Activated CD4-positive, alpha-beta T cell treated with anti-CD3 and anti-CD28 coated beads for 36 hours (primary cell): ENCODE results near the gene ADCY2. TPM values are rescaled to one million over a fixed set of nuclear protein-coding genes. Genes with fewer than 3 reads are reported as not detected.

Experiments used
- ATAC-seq: fragments of 200-7000 bp; cut with Tn5 transposase; one replicate; pipeline ENCODE4 v1.10.0; 2021; ENCODE audit warnings: mild to moderate bottlenecking, moderate library complexity
- CTCF ChIA-PET: fragments of 350-600 bp; sonication (Branson Sonifier 250); formaldehyde crosslinking; loops from one replicate; lab custom pipeline; 2021; ENCODE audit warnings: antibody characterized with exemption; lab: Charles Lee
- POLR2A ChIA-PET: fragments of 350-600 bp; sonication (Branson Sonifier 250); formaldehyde crosslinking; loops from one replicate; lab custom pipeline; 2021; ENCODE audit warnings: antibody characterized with exemption, inconsistent platforms; lab: Charles Lee
- DNase-seq: peaks from one replicate; pipeline ENCODE4 v3.0.0-alpha.2; 2020
- H3K27ac Mint-ChIP-seq: one replicate; pipeline ENCODE4 v1.8.0; 2021; ENCODE audit warnings: mixed read lengths
- H3K27me3 Mint-ChIP-seq: one replicate; pipeline ENCODE4 v1.8.0; 2021; ENCODE audit warnings: mixed read lengths
- H3K36me3 Mint-ChIP-seq: one replicate; pipeline ENCODE4 v1.8.0; 2021; ENCODE audit warnings: low read depth, mixed read lengths
- H3K4me1 Mint-ChIP-seq: one replicate; pipeline ENCODE4 v1.8.0; 2021; ENCODE audit warnings: mixed read lengths
- H3K4me3 Mint-ChIP-seq: one replicate; pipeline ENCODE4 v1.8.0; 2021; ENCODE audit warnings: mild to moderate bottlenecking, moderate library complexity, mixed read lengths
- H3K9me3 Mint-ChIP-seq: one replicate; pipeline ENCODE4 v1.8.0; 2021; ENCODE audit warnings: low read depth, mixed read lengths
- intact Hi-C, 2 experiments: fragments of 100-400 bp; cut with DNase I in 1 of 2; cut with micrococcal nuclease in 1 of 2; formaldehyde crosslinking; loops; one replicate each; pipeline versions ENCODE4 v1.14.2 to v1.15.1; 2022 to 2024; cut with DNase I, micrococcal nuclease
- total RNA-seq, 2 experiments: library from RNA; stranded (reverse); gene quantifications; one replicate each; pipeline ENCODE4 v1.2.3, GENCODE V29; 2021

Gene ADCY2
- total RNA-seq, 2 experiments from 2014 or later, result not detected

DNA sequence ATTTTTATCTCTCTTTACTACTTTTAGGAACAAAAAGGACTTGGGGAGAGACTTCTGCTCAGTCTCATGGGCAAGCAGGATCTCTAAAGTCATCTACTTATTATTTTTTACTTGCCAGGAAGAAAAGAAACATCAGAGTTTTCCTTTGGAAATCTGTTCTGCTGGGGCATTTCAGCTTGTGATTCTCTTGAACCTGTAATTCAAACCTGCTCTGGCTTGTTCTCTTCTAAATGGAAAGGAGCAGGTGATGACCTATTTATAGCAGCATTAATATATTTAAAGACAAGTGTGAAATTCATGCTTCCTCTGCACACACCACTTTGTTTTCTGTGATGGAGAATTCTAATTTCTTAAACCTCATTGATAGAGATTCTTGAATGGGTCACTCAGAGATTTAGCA, 2.0 kb downstream of the ADCY2 start:
- no peak overlapping the region for H3K4me3 Mint-ChIP-seq
- CTCF ChIA-PET, result interaction anchor here (0.6 kb wide), 1 partner anchor 955 kb away, joined by 3 read pairs; no protein-coding TSS in a partner anchor

DNA sequence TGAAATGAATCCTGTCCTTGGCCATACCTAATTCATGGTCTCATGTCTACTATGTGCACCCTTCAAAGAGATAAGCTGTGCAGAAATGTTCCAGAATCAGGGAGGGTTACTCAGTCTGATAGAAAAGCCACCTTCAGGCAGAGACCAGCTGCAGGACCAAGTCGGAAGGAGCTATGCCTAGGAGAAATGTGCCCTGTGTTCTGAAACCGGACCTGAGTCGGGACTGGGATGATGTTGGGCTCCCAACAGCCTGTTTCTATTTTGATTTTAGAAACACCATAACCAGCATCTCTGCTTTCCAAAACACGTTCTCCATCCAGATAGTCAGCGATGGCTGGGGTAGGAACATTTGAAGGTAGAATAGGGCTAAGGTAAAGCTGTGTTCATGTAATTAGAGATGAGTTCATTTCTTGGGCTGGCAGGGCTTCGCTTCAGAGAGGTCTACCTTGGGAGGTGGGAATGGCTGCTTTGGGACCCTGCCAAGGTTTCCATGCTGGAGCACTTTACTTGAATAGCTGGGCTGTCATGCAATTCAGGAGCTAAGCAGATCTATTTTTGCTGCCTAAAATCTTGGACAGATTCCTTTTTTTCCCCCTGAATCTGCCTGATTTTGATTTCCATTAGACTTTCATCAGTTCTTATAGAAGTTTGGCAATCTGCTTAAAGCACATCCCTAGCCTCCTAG, 2.8 kb downstream of the ADCY2 start:
- peaks cover 29% of the 10 kb centered on the region for H3K27me3 Mint-ChIP-seq
- ATAC-seq (no peak), DNase-seq (no peak)
- H3K4me1 Mint-ChIP-seq, result peaks cover 4% of the 10 kb centered on the region
- intact Hi-C loops, result no loop called here
- H3K9me3 Mint-ChIP-seq, result no peaks in the 10 kb centered on the region
- H3K4me3 Mint-ChIP-seq, result no peak overlapping the region
- CTCF ChIA-PET, result no interaction called here
- no peaks in the 10 kb centered on the region for H3K36me3 Mint-ChIP-seq
- POLR2A ChIA-PET, result no interaction called here
- H3K27ac Mint-ChIP-seq, result no peak overlapping the region

More for the DNA sequence above, 2.0 kb downstream of the ADCY2 start:
- Mint-ChIP-seq H3K9me3 (no peaks in the 10 kb centered on the region), H3K4me1 (peaks cover 4% of the 10 kb centered on the region), H3K27ac (no peak overlapping the region), H3K27me3 (peaks cover 35% of the 10 kb centered on the region), H3K36me3 (no peaks in the 10 kb centered on the region)
- DNase-seq, result no peak
- intact Hi-C loops, result no loop called here
- POLR2A ChIA-PET, result no interaction called here
- ATAC-seq, result no peak

DNA sequence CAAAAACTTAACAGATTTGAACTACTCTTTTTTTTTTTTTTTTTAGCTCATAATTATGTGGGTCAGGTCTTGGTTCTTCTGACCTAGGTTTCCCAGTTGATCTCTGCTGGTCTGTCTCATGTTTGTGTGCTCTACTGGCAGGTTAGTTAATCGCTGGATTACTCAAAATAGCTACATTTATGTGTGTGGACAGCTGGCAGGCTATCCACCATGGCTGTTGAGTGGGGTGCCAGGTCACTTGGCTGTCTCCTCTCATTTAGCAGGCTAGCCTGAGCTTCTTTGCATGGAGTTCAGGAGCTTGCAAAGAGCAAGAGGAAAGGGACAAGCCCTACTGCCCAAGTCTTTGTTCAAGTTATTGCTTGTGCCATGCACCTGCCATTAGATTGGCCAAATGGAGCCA, 9.3 kb downstream of the ADCY2 start:
- Mint-ChIP-seq H3K4me1 (no peaks in the 10 kb centered on the region), H3K9me3 (peaks cover 3% of the 10 kb centered on the region), H3K27me3 (peaks cover 4% of the 10 kb centered on the region), H3K27ac (no peak overlapping the region), H3K36me3 (no peaks in the 10 kb centered on the region), H3K4me3 (no peak overlapping the region)
- intact Hi-C loops, result no loop called here
- ATAC-seq, result no peak
- CTCF ChIA-PET, result interaction anchor here (0.6 kb wide), 2 partner anchors 14 to 93 kb away, joined by 3 read pairs; no protein-coding TSS in a partner anchor
- POLR2A ChIA-PET, result no interaction called here
- no peak for DNase-seq

DNA sequence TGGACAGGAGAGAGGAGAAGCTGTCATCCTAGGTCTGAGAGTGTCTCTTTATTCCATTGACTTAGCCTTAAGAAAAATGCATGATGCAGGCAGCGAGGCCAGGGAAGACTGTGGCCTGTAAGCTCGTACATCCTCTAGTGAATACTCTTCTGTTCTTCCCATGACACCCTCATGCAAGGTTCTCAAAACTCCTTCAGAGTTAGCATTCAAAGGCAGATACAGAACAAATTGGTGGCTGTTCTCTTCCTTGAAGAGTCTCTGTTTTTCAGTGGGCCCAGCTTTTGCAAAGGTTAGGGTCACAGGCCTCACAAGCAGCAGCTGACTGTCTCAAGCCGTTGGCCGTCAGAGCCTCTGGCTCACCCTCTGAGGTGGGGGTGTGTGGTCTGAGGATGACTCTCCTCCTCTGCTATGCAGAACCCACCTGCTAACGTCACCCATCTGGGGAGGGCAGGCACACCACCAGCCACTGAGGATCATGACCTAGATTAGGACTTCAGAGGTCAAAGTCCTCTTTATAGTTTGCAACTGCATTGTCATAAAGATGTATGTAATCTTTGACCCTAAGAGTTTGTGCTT, 15.1 kb downstream of the ADCY2 start:
- intact Hi-C loops, result no loop called here
- Mint-ChIP-seq H3K9me3 (peaks cover 3% of the 10 kb centered on the region), H3K27ac (no peak overlapping the region), H3K4me3 (no peak overlapping the region), H3K4me1 (no peaks in the 10 kb centered on the region), H3K27me3 (peaks cover 2% of the 10 kb centered on the region), H3K36me3 (no peaks in the 10 kb centered on the region)
- CTCF ChIA-PET, result no interaction called here
- no peak for DNase-seq
- ATAC-seq, result no peak
- POLR2A ChIA-PET, result no interaction called here

DNA sequence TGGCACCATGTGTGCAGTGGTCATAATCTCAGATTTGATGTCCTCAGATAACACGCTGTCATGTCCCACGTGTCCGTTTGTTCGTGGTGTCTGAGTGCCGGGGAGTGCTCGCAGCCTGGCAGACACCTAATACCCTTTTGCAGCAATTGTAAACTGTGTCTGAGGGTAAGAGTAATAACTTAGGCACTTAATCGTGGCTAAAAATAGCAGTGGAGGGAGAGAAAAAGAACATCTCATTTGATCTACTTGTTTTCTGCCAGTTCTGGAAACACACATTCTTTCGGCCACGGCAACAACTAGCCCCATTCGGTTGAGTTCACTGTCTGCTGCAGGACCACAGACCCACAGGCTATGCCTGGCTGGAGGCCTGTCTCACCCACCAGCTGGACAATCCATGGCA, 16.5 kb downstream of the ADCY2 start:
- CTCF ChIA-PET, result no interaction called here
- Mint-ChIP-seq H3K4me1 (no peaks in the 10 kb centered on the region), H3K36me3 (no peaks in the 10 kb centered on the region), H3K9me3 (no peaks in the 10 kb centered on the region), H3K27ac (no peak overlapping the region), H3K4me3 (no peak overlapping the region), H3K27me3 (no peaks in the 10 kb centered on the region)
- POLR2A ChIA-PET, result no interaction called here
- intact Hi-C loops, result no loop called here
- no peak for ATAC-seq
- no peak for DNase-seq

DNA sequence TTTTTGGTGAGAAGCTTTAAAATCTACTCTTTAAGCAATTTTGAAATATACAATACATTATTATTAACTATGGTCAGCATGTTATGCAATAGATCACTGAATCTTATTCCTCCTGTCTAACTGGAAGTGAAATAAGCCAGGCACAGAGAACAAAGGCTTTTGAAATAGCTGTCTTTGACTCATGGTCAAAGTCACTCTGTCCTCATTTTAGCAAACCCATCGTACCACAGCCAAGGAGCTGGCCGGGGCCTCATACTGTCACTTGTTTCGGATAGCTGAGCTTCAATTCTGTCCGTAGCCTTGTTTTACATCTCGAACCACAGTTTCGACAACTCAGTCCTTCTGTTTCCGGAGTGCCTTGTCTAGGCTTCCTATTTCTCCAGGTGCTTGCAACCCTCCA, 19.2 kb downstream of the ADCY2 start:
- Mint-ChIP-seq H3K36me3 (no peaks in the 10 kb centered on the region), H3K9me3 (no peaks in the 10 kb centered on the region), H3K4me1 (no peaks in the 10 kb centered on the region), H3K27ac (no peak overlapping the region), H3K4me3 (no peak overlapping the region), H3K27me3 (peaks cover 7% of the 10 kb centered on the region)
- ATAC-seq (no peak), DNase-seq (no peak)
- ChIA-PET CTCF (no interaction called here), POLR2A (no interaction called here)
- intact Hi-C loops, result no loop called here

DNA sequence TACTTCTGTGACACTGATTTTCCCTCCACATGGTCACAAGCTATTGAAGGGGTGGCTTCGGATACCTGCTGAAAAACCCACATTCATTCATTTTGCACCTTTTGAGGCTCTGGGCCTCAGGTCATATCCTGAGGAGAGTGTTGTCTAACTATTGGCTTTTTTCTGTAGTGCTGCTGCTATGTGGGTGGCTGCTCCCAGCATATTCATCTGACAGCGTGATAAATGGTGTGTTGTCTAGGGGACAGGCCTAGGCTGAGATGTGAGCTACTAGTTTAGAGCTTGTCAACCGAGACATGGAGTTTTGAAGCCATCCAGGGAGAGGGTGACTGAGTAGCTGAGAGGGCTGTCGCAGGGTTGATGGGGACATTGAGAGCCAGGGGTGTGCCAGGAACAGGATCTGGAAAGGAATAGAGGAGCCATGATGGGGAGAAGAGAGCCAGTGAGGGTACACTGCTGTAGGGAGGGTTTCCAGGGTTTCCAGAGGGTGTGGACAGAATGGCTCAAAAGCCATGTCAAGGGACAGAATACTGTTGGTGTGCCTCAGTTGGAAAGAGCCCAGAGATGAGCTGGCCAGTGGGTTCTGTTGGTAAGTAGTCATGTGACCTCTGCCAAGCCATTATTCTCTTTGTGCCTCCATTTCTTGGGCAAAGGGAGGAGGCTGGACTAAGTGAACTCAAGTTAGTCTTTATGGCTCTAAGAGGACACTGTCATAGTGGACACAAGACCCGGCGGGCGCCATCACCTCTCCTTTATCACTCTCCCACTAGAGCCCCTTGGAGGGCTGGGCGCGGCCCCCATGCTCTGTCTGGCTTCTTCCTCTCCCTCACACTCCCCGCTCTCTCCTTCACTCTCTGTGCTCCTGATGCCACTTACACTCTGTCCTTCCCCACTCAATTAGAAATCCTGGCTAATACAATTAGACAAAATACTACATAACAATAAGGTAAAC, 19.9 kb downstream of the ADCY2 start:
- Mint-ChIP-seq H3K27ac (no peak overlapping the region), H3K4me1 (no peaks in the 10 kb centered on the region), H3K27me3 (peaks cover 9% of the 10 kb centered on the region), H3K4me3 (no peak overlapping the region), H3K36me3 (no peaks in the 10 kb centered on the region), H3K9me3 (no peaks in the 10 kb centered on the region)
- ChIA-PET CTCF (no interaction called here), POLR2A (no interaction called here)
- DNase-seq (no peak), ATAC-seq (no peak)
- intact Hi-C loops, result no loop called here

DNA sequence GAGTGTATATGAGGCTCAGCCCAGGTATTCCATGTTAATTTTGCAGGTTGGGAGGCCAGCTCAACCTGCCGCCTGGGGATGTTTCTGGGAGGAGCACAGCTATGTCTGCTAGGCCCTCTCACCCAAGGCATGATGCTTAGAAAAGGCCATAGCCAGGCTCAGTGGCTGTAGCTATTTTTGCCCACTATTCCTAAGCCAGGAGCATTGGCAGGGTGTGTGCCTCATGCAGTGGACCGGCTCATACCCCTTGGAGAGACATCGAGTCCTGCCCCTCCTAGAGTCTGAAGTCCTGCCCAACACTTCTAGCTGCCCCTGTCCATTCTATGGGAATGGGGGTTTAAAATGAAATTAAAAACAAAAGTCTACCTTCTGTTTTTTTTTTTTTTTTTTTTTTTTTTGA, 22.3 kb downstream of the ADCY2 start:
- Mint-ChIP-seq H3K27me3 (peaks cover 12% of the 10 kb centered on the region), H3K4me1 (no peaks in the 10 kb centered on the region), H3K9me3 (no peaks in the 10 kb centered on the region), H3K36me3 (no peaks in the 10 kb centered on the region), H3K27ac (no peak overlapping the region), H3K4me3 (no peak overlapping the region)
- DNase-seq (no peak), ATAC-seq (no peak)
- ChIA-PET CTCF (no interaction called here), POLR2A (no interaction called here)
- intact Hi-C loops, result no loop called here

DNA sequence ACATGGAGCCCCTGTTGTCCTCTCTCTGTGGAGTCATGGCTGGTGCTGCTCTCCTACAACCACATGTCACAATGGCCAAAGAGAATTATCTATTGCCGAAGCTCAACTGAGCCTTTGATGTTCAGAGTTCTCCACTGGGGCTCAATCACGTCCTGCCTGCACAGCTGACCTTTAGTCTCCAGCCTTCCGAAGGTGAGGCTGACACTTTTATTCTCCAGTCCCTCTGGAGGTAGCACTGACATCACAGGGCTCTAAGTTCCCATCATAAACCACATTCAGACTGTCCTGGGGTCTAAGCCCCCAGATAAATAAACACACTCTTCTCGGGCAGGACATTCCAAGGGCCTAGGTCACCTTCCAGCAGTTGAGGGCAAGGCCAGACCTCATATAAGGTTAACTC, 23.4 kb downstream of the ADCY2 start:
- no peaks in the 10 kb centered on the region for H3K9me3 Mint-ChIP-seq
- no peak overlapping the region for H3K4me3 Mint-ChIP-seq
- H3K36me3 Mint-ChIP-seq, result no peaks in the 10 kb centered on the region
- no peak for ATAC-seq
- intact Hi-C loops, result no loop called here
- ChIA-PET POLR2A (no interaction called here), CTCF (no interaction called here)
- H3K27me3 Mint-ChIP-seq, result peaks cover 14% of the 10 kb centered on the region
- DNase-seq, result no peak
- no peaks in the 10 kb centered on the region for H3K4me1 Mint-ChIP-seq
- no peak overlapping the region for H3K27ac Mint-ChIP-seq

DNA sequence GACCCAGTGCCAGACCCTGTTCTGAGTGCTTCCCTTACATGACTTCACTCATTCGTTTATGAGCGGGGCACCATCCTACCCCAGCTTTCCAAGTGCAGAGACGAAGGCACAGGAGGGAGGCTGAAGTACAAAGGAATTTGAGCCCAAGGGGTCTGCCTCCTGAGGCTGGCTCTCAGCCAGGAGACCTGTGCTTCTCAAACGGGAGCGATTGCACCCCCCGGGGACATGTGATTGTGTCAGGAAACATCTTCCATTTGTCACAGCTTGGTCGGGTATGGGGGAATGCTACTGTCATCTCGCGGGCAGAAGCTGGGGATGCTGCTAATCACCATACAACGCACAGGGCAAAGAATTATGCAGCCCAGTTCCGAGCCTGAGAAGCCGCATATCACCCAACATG, 23.9 kb downstream of the ADCY2 start:
- no peak overlapping the region for H3K4me3 Mint-ChIP-seq

DNA sequence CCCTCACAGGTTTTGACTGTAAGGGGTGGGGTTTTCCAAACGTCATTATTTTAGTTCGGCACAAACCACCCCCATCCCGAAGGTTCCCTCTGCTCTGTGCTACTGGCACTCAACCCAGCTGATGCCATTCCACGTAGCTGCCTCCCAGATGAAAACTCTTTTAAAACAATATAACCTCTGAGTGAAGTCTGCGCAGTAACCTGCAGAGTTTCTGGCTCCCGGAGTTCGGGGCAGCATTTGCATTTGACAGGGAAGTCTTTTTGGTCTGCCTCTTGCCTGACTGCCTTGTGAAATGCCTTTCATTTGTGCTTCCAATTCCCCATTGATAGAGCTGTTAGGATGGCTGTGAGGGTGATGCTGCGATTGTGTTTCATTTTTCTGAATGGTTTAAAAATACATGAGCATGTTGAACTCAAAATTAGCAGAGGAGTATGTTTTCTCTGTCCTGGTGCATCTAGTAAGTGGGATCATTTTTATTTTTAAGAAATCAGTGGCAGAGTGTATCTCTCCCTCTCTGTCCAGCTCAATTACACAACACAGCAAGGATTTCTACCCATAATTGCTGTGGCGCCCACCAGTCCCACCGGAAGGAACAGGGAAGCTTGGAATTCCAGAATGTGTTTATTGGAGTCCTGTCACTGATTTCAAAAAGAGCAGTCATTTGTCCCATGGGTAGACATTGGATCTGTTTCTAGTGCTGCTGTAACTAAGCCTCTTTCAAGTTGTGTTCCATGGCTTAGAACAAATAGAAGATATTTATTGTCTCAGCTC, 24.8 kb downstream of the ADCY2 start:
- ATAC-seq (no peak), DNase-seq (no peak)
- no peak overlapping the region for H3K27ac Mint-ChIP-seq
- no peaks in the 10 kb centered on the region for H3K36me3 Mint-ChIP-seq
- peaks cover 16% of the 10 kb centered on the region for H3K27me3 Mint-ChIP-seq
- ChIA-PET POLR2A (no interaction called here), CTCF (interaction anchor here (0.6 to 0.8 kb wide), 2 partner anchors 640 to 1754 kb away, joined by 3 read pairs; no protein-coding TSS in a partner anchor)
- H3K4me1 Mint-ChIP-seq, result no peaks in the 10 kb centered on the region
- intact Hi-C loops, result no loop called here
- H3K4me3 Mint-ChIP-seq, result no peak overlapping the region
- H3K9me3 Mint-ChIP-seq, result no peaks in the 10 kb centered on the region

More for the DNA sequence above, 23.9 kb downstream of the ADCY2 start:
- Mint-ChIP-seq H3K9me3 (no peaks in the 10 kb centered on the region), H3K27ac (no peak overlapping the region), H3K4me1 (no peaks in the 10 kb centered on the region), H3K36me3 (no peaks in the 10 kb centered on the region), H3K27me3 (peaks cover 14% of the 10 kb centered on the region)
- ChIA-PET POLR2A (no interaction called here), CTCF (no interaction called here)
- DNase-seq, result no peak
- ATAC-seq, result no peak
- intact Hi-C loops, result no loop called here
